Measurements from ENCODE around the gene PSMD5. TPM values are rescaled to one million over a fixed set of nuclear protein-coding genes. Genes with fewer than 3 reads are reported as not detected.

Gene PSMD5
- total RNA-seq, 4 donors from 2014 or later = 23.8 to 46.2 (median 30.9) TPM

- Histone ChIP-seq H3K9me3 (no peaks in the 10 kb centered on the region), H3K4me3 (no peak overlapping the region), H3K36me3 (peaks cover 0 to 45% (median 0%) of the 10 kb centered on the region in 3 donors), H3K27ac (no peak overlapping the region), H3K4me1 (peaks cover 0 to 8% (median 5%) of the 10 kb centered on the region in 4 donors), H3K27me3 (no peaks in the 10 kb centered on the region)
- TF ChIP-seq POLR2A (IDR thresholded peaks at IDR 0.05) = no peak
- TF ChIP-seq CTCF (IDR thresholded peaks at IDR 0.05) = no peak
- no peak for DNase-seq
These were observed 22.5 kb upstream of the PSMD5 start for GRCh38 chr9:120865176-120865575.

GRCh38 chr9:120864719-120865118 lies 22.0 kb upstream of the PSMD5 start:
- Histone ChIP-seq H3K9me3 (no peaks in the 10 kb centered on the region), H3K27me3 (no peaks in the 10 kb centered on the region), H3K4me1 (peaks cover 0 to 8% (median 5%) of the 10 kb centered on the region in 4 donors), H3K36me3 (peaks cover 0 to 49% (median 0%) of the 10 kb centered on the region in 3 donors), H3K27ac (no peak overlapping the region), H3K4me3 (no peak overlapping the region)
- TF ChIP-seq CTCF (IDR thresholded peaks at IDR 0.05) (no peak), POLR2A (IDR thresholded peaks at IDR 0.05) (no peak)
- DNase-seq = no peak

GRCh38 chr9:120863833-120864232 lies 21.1 kb upstream of the PSMD5 start:
- TF ChIP-seq CTCF (IDR thresholded peaks at IDR 0.05) = no peak
- TF ChIP-seq POLR2A (IDR thresholded peaks at IDR 0.05) = no peak
- DNase-seq = no peak
- Histone ChIP-seq H3K4me3 (no peak overlapping the region), H3K27ac (no peak overlapping the region), H3K9me3 (no peaks in the 10 kb centered on the region), H3K4me1 (peaks cover 0 to 8% (median 3%) of the 10 kb centered on the region in 4 donors), H3K36me3 (peaks cover 0 to 51% (median 0%) of the 10 kb centered on the region in 3 donors), H3K27me3 (no peaks in the 10 kb centered on the region)

- peaks cover 0 to 60% (median 0%) of the 10 kb centered on the region in 3 donors for H3K36me3 ChIP-seq
- TF ChIP-seq CTCF (IDR thresholded peaks at IDR 0.05) = no peak
- TF ChIP-seq POLR2A (IDR thresholded peaks at IDR 0.05) = no peak
These were observed 19.7 kb upstream of the PSMD5 start for GRCh38 chr9:120862452-120862851.

GRCh38 chr9:120861935-120862334 lies 19.2 kb upstream of the PSMD5 start:
- Histone ChIP-seq H3K4me1 (no peaks in the 10 kb centered on the region), H3K36me3 (peaks cover 0 to 64% (median 0%) of the 10 kb centered on the region in 3 donors), H3K27ac (no peak overlapping the region), H3K27me3 (no peaks in the 10 kb centered on the region), H3K9me3 (no peaks in the 10 kb centered on the region), H3K4me3 (no peak overlapping the region)
- TF ChIP-seq POLR2A (IDR thresholded peaks at IDR 0.05) (no peak), CTCF (IDR thresholded peaks at IDR 0.05) (no peak)
- DNase-seq = no peak

More at GRCh38 chr9:120862452-120862851, 19.7 kb upstream of the PSMD5 start:
- no peak for DNase-seq
- H3K9me3 ChIP-seq = no peaks in the 10 kb centered on the region
- no peak overlapping the region for H3K27ac ChIP-seq
- H3K4me1 ChIP-seq = no peaks in the 10 kb centered on the region
- no peak overlapping the region for H3K4me3 ChIP-seq
- no peaks in the 10 kb centered on the region for H3K27me3 ChIP-seq

- H3K9me3 ChIP-seq = no peaks in the 10 kb centered on the region
These were observed 17.4 kb upstream of the PSMD5 start for GRCh38 chr9:120860083-120860482.

More at GRCh38 chr9:120860083-120860482, 17.4 kb upstream of the PSMD5 start:
- Histone ChIP-seq H3K27ac (no peak overlapping the region), H3K4me1 (no peaks in the 10 kb centered on the region), H3K27me3 (no peaks in the 10 kb centered on the region), H3K36me3 (peaks cover 0 to 51% (median 0%) of the 10 kb centered on the region in 3 donors), H3K4me3 (no peak overlapping the region)
- TF ChIP-seq POLR2A (IDR thresholded peaks at IDR 0.05) (no peak), CTCF (IDR thresholded peaks at IDR 0.05) (no peak)
- DNase-seq = no peak

Measured in Peyer's patch (tissue), 4 donors.